Activated T-helper 2 cell treated with anti-CD3 and anti-CD28 coated beads, Interferon-gamma antibody, Interleukin-2, Interleukin-4, amounts not matched to agents 10 μg/mL and 5 μg/mL and 100 μg/mL, durations not matched to agents 14 hours and 24 hours and 36 hours (primary cell): Measurements from ENCODE around the gene CA10. TPM values are rescaled to one million over a fixed set of nuclear protein-coding genes. Genes with fewer than 3 reads are reported as not detected.

Experiments
- DNase-seq: peaks from one replicate; pipeline ENCODE4 v3.0.0; 2021; ENCODE audit warnings: low spot score
- H3K27ac Mint-ChIP-seq: one replicate; pipeline ENCODE4 v1.8.0; 2021; ENCODE audit warnings: mixed read lengths
- H3K27me3 Mint-ChIP-seq: one replicate; pipeline ENCODE4 v1.8.0; 2021; ENCODE audit warnings: low read depth, mixed read lengths
- H3K36me3 Mint-ChIP-seq: one replicate; pipeline ENCODE4 v1.8.0; 2021; ENCODE audit warnings: low read depth, mixed read lengths
- H3K4me1 Mint-ChIP-seq: one replicate; pipeline ENCODE4 v1.8.0; 2021; ENCODE audit warnings: low read depth, mixed read lengths
- H3K4me3 Mint-ChIP-seq: one replicate; pipeline ENCODE4 v1.8.0; 2021; ENCODE audit warnings: low read depth, mild to moderate bottlenecking, moderate library complexity, mixed read lengths
- H3K9me3 Mint-ChIP-seq: one replicate; pipeline ENCODE4 v1.8.0; 2021; ENCODE audit warnings: mixed read lengths
- intact Hi-C: fragments of 100-400 bp; cut with micrococcal nuclease; formaldehyde crosslinking; loops from one replicate; pipeline ENCODE4 v1.15.1; 2023
- total RNA-seq: library from RNA; stranded (reverse); gene quantifications from 2 replicates; pipeline ENCODE4 v1.2.3, GENCODE V29; 2022

The CA10 gene
- total RNA-seq, 1 donor from 2014 or later = 0.32 TPM

- intact Hi-C loops = no loop called here
- no peaks in the 10 kb centered on the region for H3K4me1 Mint-ChIP-seq
- no peak for DNase-seq
- no peak overlapping the region for H3K4me3 Mint-ChIP-seq
- H3K9me3 Mint-ChIP-seq = no peaks in the 10 kb centered on the region
- H3K27me3 Mint-ChIP-seq = peaks cover 6% of the 10 kb centered on the region
- H3K36me3 Mint-ChIP-seq = no peaks in the 10 kb centered on the region
- no peak overlapping the region for H3K27ac Mint-ChIP-seq
Measured at GRCh38 chr17:51793686-51794085, 364.8 kb downstream of the CA10 start.

GRCh38 chr17:51778842-51779241 is 379.7 kb downstream of the CA10 start:
- no peak for DNase-seq
- H3K36me3 Mint-ChIP-seq = no peaks in the 10 kb centered on the region
- H3K9me3 Mint-ChIP-seq = no peaks in the 10 kb centered on the region
- intact Hi-C loops = no loop called here
- H3K4me1 Mint-ChIP-seq = peaks cover 5% of the 10 kb centered on the region
- no peak overlapping the region for H3K4me3 Mint-ChIP-seq
- H3K27me3 Mint-ChIP-seq = peaks cover 5% of the 10 kb centered on the region
- no peak overlapping the region for H3K27ac Mint-ChIP-seq

GRCh38 chr17:51770027-51770759 is 388.3 kb downstream of the CA10 start:
- Mint-ChIP-seq H3K27ac (no peak overlapping the region), H3K27me3 (no peaks in the 10 kb centered on the region), H3K36me3 (no peaks in the 10 kb centered on the region), H3K9me3 (no peaks in the 10 kb centered on the region), H3K4me3 (no peak overlapping the region), H3K4me1 (peaks cover 12% of the 10 kb centered on the region)
- no peak for DNase-seq
- intact Hi-C loops = no loop called here

GRCh38 chr17:51769231-51769630 is 389.3 kb downstream of the CA10 start:
- no peak for DNase-seq
- Mint-ChIP-seq H3K27me3 (peaks cover under 1% of the 10 kb centered on the region), H3K27ac (peak overlapping the region; percentile 47), H3K9me3 (no peaks in the 10 kb centered on the region), H3K36me3 (no peaks in the 10 kb centered on the region), H3K4me1 (peaks cover 12% of the 10 kb centered on the region), H3K4me3 (no peak overlapping the region)
- intact Hi-C loops = loop anchor here (10.0 kb wide), 3 partner anchors 46 to 146 kb away; no protein-coding TSS in a partner anchor

- H3K4me1 Mint-ChIP-seq = peaks cover 12% of the 10 kb centered on the region
- intact Hi-C loops = loop anchor here (10.0 kb wide), 3 partner anchors 46 to 146 kb away; no protein-coding TSS in a partner anchor
Measured at GRCh38 chr17:51768706-51769105, 389.8 kb downstream of the CA10 start.

GRCh38 chr17:51767287-51767686 is 391.2 kb downstream of the CA10 start:
- DNase-seq = no peak
- intact Hi-C loops = loop anchor here (10.0 kb wide), 3 partner anchors 48 to 148 kb away; no protein-coding TSS in a partner anchor
- peaks cover 2% of the 10 kb centered on the region for H3K27me3 Mint-ChIP-seq
- no peaks in the 10 kb centered on the region for H3K36me3 Mint-ChIP-seq
- peaks cover 12% of the 10 kb centered on the region for H3K4me1 Mint-ChIP-seq
- H3K4me3 Mint-ChIP-seq = no peak overlapping the region
- H3K9me3 Mint-ChIP-seq = no peaks in the 10 kb centered on the region
- H3K27ac Mint-ChIP-seq = no peak overlapping the region

More at GRCh38 chr17:51768706-51769105, 389.8 kb downstream of the CA10 start:
- DNase-seq = no peak
- Mint-ChIP-seq H3K27ac (no peak overlapping the region), H3K36me3 (no peaks in the 10 kb centered on the region), H3K9me3 (no peaks in the 10 kb centered on the region), H3K27me3 (peaks cover 1% of the 10 kb centered on the region), H3K4me3 (no peak overlapping the region)

GRCh38 chr17:51765282-51766135 is 393.0 kb downstream of the CA10 start:
- intact Hi-C loops = loop anchor here (10.0 kb wide), 3 partner anchors 49 to 149 kb away; no protein-coding TSS in a partner anchor
- peaks cover 2% of the 10 kb centered on the region for H3K27me3 Mint-ChIP-seq
- no peaks in the 10 kb centered on the region for H3K9me3 Mint-ChIP-seq
- no peak overlapping the region for H3K4me3 Mint-ChIP-seq
- no peak overlapping the region for H3K27ac Mint-ChIP-seq
- no peak for DNase-seq
- peaks cover 15% of the 10 kb centered on the region for H3K4me1 Mint-ChIP-seq
- no peaks in the 10 kb centered on the region for H3K36me3 Mint-ChIP-seq

- Mint-ChIP-seq H3K27ac (no peak overlapping the region), H3K36me3 (no peaks in the 10 kb centered on the region), H3K9me3 (no peaks in the 10 kb centered on the region), H3K27me3 (peaks cover 2% of the 10 kb centered on the region), H3K4me1 (peaks cover 12% of the 10 kb centered on the region), H3K4me3 (no peak overlapping the region)
- peak; percentile 36 for DNase-seq
- intact Hi-C loops = loop anchor here (1.0 to 10.0 kb wide), 4 partner anchors 50 to 342 kb away; no protein-coding TSS in a partner anchor
Measured at GRCh38 chr17:51764387-51764971, 394.0 kb downstream of the CA10 start.

GRCh38 chr17:51763058-51763457 is 395.5 kb downstream of the CA10 start:
- intact Hi-C loops = loop anchor here (10.0 kb wide), 3 partner anchors 52 to 152 kb away; no protein-coding TSS in a partner anchor
- Mint-ChIP-seq H3K36me3 (no peaks in the 10 kb centered on the region), H3K27me3 (peaks cover 2% of the 10 kb centered on the region), H3K9me3 (no peaks in the 10 kb centered on the region), H3K27ac (no peak overlapping the region), H3K4me3 (no peak overlapping the region), H3K4me1 (peaks cover 7% of the 10 kb centered on the region)
- DNase-seq = no peak

- Mint-ChIP-seq H3K36me3 (no peaks in the 10 kb centered on the region), H3K27ac (no peak overlapping the region), H3K4me3 (no peak overlapping the region), H3K4me1 (peaks cover 4% of the 10 kb centered on the region), H3K27me3 (peaks cover 2% of the 10 kb centered on the region), H3K9me3 (no peaks in the 10 kb centered on the region)
- DNase-seq = no peak
- intact Hi-C loops = loop anchor here (10.0 kb wide), 3 partner anchors 54 to 154 kb away; no protein-coding TSS in a partner anchor
Measured at GRCh38 chr17:51761105-51761504, 397.4 kb downstream of the CA10 start.

GRCh38 chr17:51759260-51759659 is 399.3 kb downstream of the CA10 start:
- peaks cover 2% of the 10 kb centered on the region for H3K27me3 Mint-ChIP-seq
- DNase-seq = no peak
- no peak overlapping the region for H3K4me3 Mint-ChIP-seq
- no peak overlapping the region for H3K27ac Mint-ChIP-seq
- H3K9me3 Mint-ChIP-seq = no peaks in the 10 kb centered on the region
- intact Hi-C loops = no loop called here
- peaks cover 4% of the 10 kb centered on the region for H3K4me1 Mint-ChIP-seq
- H3K36me3 Mint-ChIP-seq = no peaks in the 10 kb centered on the region

GRCh38 chr17:51751072-51751471 is 407.4 kb downstream of the CA10 start:
- Mint-ChIP-seq H3K36me3 (no peaks in the 10 kb centered on the region), H3K9me3 (no peaks in the 10 kb centered on the region), H3K4me3 (no peak overlapping the region), H3K27ac (no peak overlapping the region), H3K27me3 (no peaks in the 10 kb centered on the region), H3K4me1 (peaks cover 10% of the 10 kb centered on the region)
- DNase-seq = no peak
- intact Hi-C loops = no loop called here
